Measurements from ENCODE around the gene DEUP1.
"Not testable (repeated sequence)": the region's sequence is repeated elsewhere in the genome, so short reads cannot be mapped to it uniquely, and the experiment has no call there.

Gene DEUP1

DNA sequence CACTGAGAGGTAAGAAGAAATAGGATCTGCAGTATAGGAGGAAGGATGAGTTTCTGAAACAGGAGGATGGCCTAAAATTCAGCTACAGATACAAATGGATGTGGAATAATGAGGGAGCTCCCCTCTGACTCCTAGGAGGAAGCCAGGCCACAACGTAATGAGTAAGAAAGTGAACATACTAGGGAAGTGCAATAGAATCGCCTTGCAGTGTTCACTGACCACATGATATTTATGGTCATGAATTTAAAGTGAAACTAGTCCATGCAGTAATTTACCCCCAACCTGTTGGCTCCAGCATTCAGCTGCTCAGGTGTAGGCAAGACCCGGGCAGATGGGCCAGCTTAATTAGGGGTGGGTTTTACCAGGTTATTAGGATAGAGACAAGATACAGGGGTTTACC lies 101.7 kb downstream of the DEUP1 start:
- TF ChIP-seq, protein P1, sequence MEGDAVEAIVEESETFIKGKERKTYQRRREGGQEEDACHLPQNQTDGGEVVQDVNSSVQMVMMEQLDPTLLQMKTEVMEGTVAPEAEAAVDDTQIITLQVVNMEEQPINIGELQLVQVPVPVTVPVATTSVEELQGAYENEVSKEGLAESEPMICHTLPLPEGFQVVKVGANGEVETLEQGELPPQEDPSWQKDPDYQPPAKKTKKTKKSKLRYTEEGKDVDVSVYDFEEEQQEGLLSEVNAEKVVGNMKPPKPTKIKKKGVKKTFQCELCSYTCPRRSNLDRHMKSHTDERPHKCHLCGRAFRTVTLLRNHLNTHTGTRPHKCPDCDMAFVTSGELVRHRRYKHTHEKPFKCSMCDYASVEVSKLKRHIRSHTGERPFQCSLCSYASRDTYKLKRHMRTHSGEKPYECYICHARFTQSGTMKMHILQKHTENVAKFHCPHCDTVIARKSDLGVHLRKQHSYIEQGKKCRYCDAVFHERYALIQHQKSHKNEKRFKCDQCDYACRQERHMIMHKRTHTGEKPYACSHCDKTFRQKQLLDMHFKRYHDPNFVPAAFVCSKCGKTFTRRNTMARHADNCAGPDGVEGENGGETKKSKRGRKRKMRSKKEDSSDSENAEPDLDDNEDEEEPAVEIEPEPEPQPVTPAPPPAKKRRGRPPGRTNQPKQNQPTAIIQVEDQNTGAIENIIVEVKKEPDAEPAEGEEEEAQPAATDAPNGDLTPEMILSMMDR (conservative IDR thresholded peaks at IDR 0.05; ENCODE audit: low read depth, low read length): no peak
- DNase-seq (ENCODE audit: low read depth): no peak
- H3K4me3 ChIP-seq (ENCODE audit: low read depth, low read length): no peak overlapping the region

DNA sequence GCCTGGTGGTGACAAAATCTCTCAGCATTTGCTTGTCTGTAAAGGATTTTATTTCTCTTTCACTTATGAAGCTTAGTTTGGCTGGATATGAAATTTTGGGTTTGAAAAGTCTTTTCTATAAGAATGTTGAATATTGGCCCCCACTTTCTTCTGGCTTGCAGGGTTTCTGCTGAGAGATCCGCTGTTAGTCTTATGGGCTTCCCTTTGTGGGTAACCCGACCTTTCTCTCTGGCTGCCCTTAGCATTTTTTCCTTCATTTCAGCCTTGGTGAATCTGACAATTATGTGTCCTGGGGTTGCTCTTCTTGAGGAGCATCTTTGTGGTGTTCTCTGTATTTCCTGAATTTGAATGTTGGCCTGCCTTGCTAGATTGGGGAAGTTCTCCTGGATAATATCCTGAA lies 112.7 kb downstream of the DEUP1 start:
- DNase-seq (ENCODE audit: low read depth); H3K4me3 ChIP-seq (ENCODE audit: low read depth, low read length): not testable (repeated sequence)

GRCh38 chr11:93444617-93445073 lies 114.1 kb downstream of the DEUP1 start:
- DNase-seq (ENCODE audit: low read depth): no peak
- TF ChIP-seq, protein P1 (conservative IDR thresholded peaks at IDR 0.05; ENCODE audit: low read depth, low read length): no peak
- no peak overlapping the region for H3K4me3 ChIP-seq (ENCODE audit: low read depth, low read length)

GRCh38 chr11:93458286-93458685 lies 127.7 kb downstream of the DEUP1 start:
- TF ChIP-seq, protein P1 (conservative IDR thresholded peaks at IDR 0.05; ENCODE audit: low read depth, low read length): no peak
- DNase-seq (ENCODE audit: low read depth): no peak
- no peak overlapping the region for H3K4me3 ChIP-seq (ENCODE audit: low read depth, low read length)

DNA sequence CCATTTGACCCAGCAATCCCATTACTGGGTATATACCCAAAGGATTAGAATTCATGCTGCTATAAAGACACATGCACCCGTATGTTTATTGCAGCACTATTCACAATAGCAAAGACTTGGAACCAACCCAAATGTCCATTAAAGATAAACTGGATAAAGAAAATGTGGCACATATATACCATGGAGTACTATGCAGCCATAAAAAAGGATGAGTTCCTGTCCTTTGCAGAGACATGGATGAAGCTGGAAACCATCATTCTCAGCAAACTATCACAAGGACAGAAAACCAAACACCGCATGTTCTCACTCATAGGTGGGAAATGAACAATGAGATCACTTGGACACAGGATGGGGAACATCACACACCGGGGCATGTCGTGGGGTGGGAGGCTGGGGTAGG lies 133.1 kb downstream of the DEUP1 start:
- not testable (repeated sequence) for DNase-seq (ENCODE audit: low read depth)

GRCh38 chr11:93464927-93465540 lies 134.5 kb downstream of the DEUP1 start:
- no peak overlapping the region for H3K4me3 ChIP-seq (ENCODE audit: low read depth, low read length)
- no peak for DNase-seq (ENCODE audit: low read depth)
- TF ChIP-seq, protein P1 (conservative IDR thresholded peaks at IDR 0.05; ENCODE audit: low read depth, low read length): no peak

More for the DNA sequence above, 133.1 kb downstream of the DEUP1 start:
- not testable (repeated sequence) for H3K4me3 ChIP-seq (ENCODE audit: low read depth, low read length)

DNA sequence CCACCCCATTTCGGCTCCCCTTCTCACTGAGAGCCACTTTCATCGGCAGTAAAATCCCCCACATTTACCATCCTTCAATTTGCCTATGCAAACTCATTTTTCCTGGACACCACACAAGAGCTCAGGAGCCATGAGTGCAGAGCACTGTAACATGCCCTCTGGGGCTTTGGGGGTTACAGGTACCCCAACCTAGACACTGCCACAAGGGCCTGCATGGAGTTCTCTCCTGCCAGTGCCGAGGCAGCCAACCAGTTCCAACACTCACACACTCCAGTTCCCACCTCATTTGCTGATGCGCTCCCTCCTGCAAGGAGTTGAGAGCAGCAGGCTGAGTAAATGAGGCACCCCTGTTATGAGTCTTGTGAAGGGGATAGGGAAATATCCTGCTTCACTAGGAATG lies 136.5 kb downstream of the DEUP1 start:
- TF ChIP-seq, protein P1 (conservative IDR thresholded peaks at IDR 0.05; ENCODE audit: low read depth, low read length): no peak
- DNase-seq (ENCODE audit: low read depth): no peak
- no peak overlapping the region for H3K4me3 ChIP-seq (ENCODE audit: low read depth, low read length)

DNA sequence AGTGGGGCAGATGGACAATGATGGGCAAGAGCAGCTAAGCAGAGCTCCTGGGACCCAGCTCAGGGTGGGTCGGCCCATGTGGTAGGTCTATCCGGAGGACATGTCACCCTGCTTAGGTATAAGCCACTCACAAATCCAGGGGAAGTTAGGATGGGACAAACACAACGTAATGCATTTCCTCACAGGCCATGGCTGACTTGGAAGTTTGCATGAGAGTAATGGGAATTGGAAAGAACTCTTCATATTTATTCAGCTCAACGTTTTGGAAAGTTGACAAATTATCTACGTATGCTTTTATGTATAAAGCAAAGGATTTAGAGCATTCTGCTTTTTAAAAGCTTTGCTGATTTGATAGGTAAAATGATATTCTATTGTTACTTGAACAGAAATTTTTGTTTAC lies 137.7 kb downstream of the DEUP1 start:
- H3K4me3 ChIP-seq (ENCODE audit: low read depth, low read length): no peak overlapping the region
- TF ChIP-seq, protein P1 (conservative IDR thresholded peaks at IDR 0.05; ENCODE audit: low read depth, low read length): no peak
- DNase-seq (ENCODE audit: low read depth): no peak
